HFFc6 (cell line): Measurements from ENCODE around the gene F12. TPM values are rescaled to one million over a fixed set of nuclear protein-coding genes. Genes with fewer than 3 reads are reported as not detected.

Source experiments
- DNase-seq: peaks from one replicate; pipeline ENCODE4 v3.0.0-alpha.2; 2018
- H3K27ac Mint-ChIP-seq: 2 replicates; pipeline ENCODE4 v1.8.0; 2020; ENCODE audit warnings: mild to moderate bottlenecking, mixed read lengths
- H3K27me3 Mint-ChIP-seq: 2 replicates; pipeline ENCODE4 v1.8.0; 2021; ENCODE audit warnings: mild to moderate bottlenecking, moderate library complexity, mixed read lengths; ENCODE audit not compliant: insufficient read depth
- H3K36me3 Mint-ChIP-seq: 2 replicates; pipeline ENCODE4 v1.8.0; 2021; ENCODE audit warnings: low read depth, mixed read lengths
- H3K4me1 Mint-ChIP-seq: 2 replicates; pipeline ENCODE4 v1.8.0; 2020; ENCODE audit warnings: low read depth, mixed read lengths
- H3K4me3 Mint-ChIP-seq: 2 replicates; pipeline ENCODE4 v1.8.0; 2020; ENCODE audit warnings: mild to moderate bottlenecking, moderate library complexity, mixed read lengths
- H3K9me3 Mint-ChIP-seq: 2 replicates; pipeline ENCODE4 v1.8.0; 2020; ENCODE audit warnings: mild to moderate bottlenecking, mixed read lengths
- total RNA-seq, 6 experiments: library from RNA; stranded (reverse); fragmentation: NEBNext Ultra II Directional; extraction: Animal tissue kit (Norgen Biotek cat#: 25700); gene quantifications; 2 replicates in 1 of 6; 3 replicates in 5 of 6; pipeline ENCODE4 v1.2.3, GENCODE V29; 2021
- TF ChIP-seq, protein P1 (sequence below): fragments of 200-600 bp; sonication (generic); IDR thresholded peaks from 2 replicates; pipeline ENCODE4 v1.5.0; 2021; ENCODE audit warnings: antibody characterized with exemption, mild to moderate bottlenecking

Gene F12
- total RNA-seq, 6 experiments from 2014 or later = 0.63 to 1.2 (median 0.87) TPM

DNA sequence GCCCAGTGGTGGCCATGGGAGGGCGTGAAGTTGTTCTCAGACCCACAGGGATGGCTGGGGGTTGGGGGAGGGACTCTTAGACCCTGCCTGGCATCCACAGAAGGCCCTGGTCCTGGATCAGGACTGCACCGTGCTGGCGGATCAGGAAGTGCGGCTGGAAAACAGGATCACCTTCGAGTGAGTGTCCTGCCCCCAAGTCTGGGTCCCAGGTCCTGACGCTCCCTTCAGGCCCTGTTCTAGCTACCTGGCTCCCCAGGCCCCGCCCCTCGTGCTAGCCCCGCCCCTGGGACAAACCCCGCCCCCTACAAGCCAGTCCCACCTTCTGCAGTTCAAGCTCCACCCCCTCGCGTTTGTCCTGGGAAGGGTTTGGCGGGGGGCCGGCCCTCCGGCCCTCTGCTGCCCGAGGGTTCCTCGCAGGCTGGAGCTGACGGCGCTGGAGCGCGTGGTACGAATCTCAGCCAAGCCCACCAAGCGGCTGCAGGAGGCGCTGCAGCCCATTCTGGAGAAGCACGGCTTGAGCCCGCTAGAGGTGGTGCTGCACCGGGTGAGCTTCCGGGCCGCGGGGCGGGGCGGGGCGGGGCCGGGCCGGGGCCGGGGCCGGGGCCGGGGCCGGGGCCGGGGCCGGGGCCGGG, 38.8 kb downstream of the F12 start:
- no peak overlapping the region for H3K27ac Mint-ChIP-seq
- peaks cover 18% of the 10 kb centered on the region for H3K27me3 Mint-ChIP-seq
- peaks cover 21% of the 10 kb centered on the region for H3K4me1 Mint-ChIP-seq
- H3K4me3 Mint-ChIP-seq = no peak overlapping the region
- TF ChIP-seq, protein P1, sequence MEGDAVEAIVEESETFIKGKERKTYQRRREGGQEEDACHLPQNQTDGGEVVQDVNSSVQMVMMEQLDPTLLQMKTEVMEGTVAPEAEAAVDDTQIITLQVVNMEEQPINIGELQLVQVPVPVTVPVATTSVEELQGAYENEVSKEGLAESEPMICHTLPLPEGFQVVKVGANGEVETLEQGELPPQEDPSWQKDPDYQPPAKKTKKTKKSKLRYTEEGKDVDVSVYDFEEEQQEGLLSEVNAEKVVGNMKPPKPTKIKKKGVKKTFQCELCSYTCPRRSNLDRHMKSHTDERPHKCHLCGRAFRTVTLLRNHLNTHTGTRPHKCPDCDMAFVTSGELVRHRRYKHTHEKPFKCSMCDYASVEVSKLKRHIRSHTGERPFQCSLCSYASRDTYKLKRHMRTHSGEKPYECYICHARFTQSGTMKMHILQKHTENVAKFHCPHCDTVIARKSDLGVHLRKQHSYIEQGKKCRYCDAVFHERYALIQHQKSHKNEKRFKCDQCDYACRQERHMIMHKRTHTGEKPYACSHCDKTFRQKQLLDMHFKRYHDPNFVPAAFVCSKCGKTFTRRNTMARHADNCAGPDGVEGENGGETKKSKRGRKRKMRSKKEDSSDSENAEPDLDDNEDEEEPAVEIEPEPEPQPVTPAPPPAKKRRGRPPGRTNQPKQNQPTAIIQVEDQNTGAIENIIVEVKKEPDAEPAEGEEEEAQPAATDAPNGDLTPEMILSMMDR = peak; percentile 51
- no peaks in the 10 kb centered on the region for H3K9me3 Mint-ChIP-seq
- DNase-seq = peak; percentile 47
- H3K36me3 Mint-ChIP-seq = no peaks in the 10 kb centered on the region; the same call in 1 of the 2 replicates

GRCh38 chr5:177369645-177370440, 39.5 kb downstream of the F12 start:
- TF ChIP-seq, protein P1 = no peak
- peaks cover 18% of the 10 kb centered on the region for H3K27me3 Mint-ChIP-seq
- H3K4me1 Mint-ChIP-seq = peaks cover 21% of the 10 kb centered on the region
- no peak overlapping the region for H3K27ac Mint-ChIP-seq
- no peak for DNase-seq
- H3K9me3 Mint-ChIP-seq = no peaks in the 10 kb centered on the region
- no peaks in the 10 kb centered on the region; the same call in 1 of the 2 replicates for H3K36me3 Mint-ChIP-seq
- H3K4me3 Mint-ChIP-seq = no peak overlapping the region

- Mint-ChIP-seq H3K9me3 (no peaks in the 10 kb centered on the region), H3K27ac (no peak overlapping the region), H3K27me3 (peaks cover 14% of the 10 kb centered on the region), H3K4me3 (peak overlapping the region; percentile 54; the same call in 1 of the 2 replicates), H3K4me1 (peaks cover 25% of the 10 kb centered on the region), H3K36me3 (no peaks in the 10 kb centered on the region; the same call in 1 of the 2 replicates)
- DNase-seq = no peak
- TF ChIP-seq, protein P1 = peak; percentile 80
Observed at GRCh38 chr5:177368869-177369644, 40.3 kb downstream of the F12 start.

- Mint-ChIP-seq H3K9me3 (no peaks in the 10 kb centered on the region), H3K36me3 (no peaks in the 10 kb centered on the region; the same call in 1 of the 2 replicates), H3K4me1 (peaks cover 28% of the 10 kb centered on the region), H3K4me3 (peak overlapping the region; percentile 50), H3K27ac (no peak overlapping the region), H3K27me3 (peaks cover 13% of the 10 kb centered on the region)
- no peak for DNase-seq
- TF ChIP-seq, protein P1 = no peak
Observed at GRCh38 chr5:177367981-177368868, 41.1 kb downstream of the F12 start.
